Measurements from ENCODE around the gene CSTF3.
"Not testable (repeated sequence)": the region's sequence is repeated elsewhere in the genome, so short reads cannot be mapped to it uniquely, and the experiment has no call there.

CSTF3 gene

GRCh38 chr11:33072465-33072864, 88.8 kb downstream of the CSTF3 start:
- DNase-seq: no peak

- no peak for DNase-seq
Observed at GRCh38 chr11:33068611-33069340, 92.5 kb downstream of the CSTF3 start.

- DNase-seq: no peak
Observed at GRCh38 chr11:33067294-33067693, 94.0 kb downstream of the CSTF3 start.

GRCh38 chr11:33065445-33066178, 95.7 kb downstream of the CSTF3 start:
- DNase-seq: peak; percentile 79

GRCh38 chr11:33064866-33065265, 96.4 kb downstream of the CSTF3 start:
- DNase-seq: no peak

GRCh38 chr11:33064033-33064825, 97.1 kb downstream of the CSTF3 start:
- no peak for DNase-seq

GRCh38 chr11:33063326-33063881, 97.9 kb downstream of the CSTF3 start:
- DNase-seq: no peak

GRCh38 chr11:33062137-33062536, 99.1 kb downstream of the CSTF3 start:
- DNase-seq: no peak

GRCh38 chr11:33060271-33060670, 101.0 kb downstream of the CSTF3 start:
- DNase-seq: no peak

- DNase-seq: no peak
Observed at GRCh38 chr11:33059331-33060007, 101.8 kb downstream of the CSTF3 start.

GRCh38 chr11:33057284-33057683, 104.0 kb downstream of the CSTF3 start:
- no peak for DNase-seq

GRCh38 chr11:33055375-33055774, 105.9 kb downstream of the CSTF3 start:
- DNase-seq: no peak

GRCh38 chr11:33052231-33052630, 109.0 kb downstream of the CSTF3 start:
- no peak for DNase-seq

GRCh38 chr11:33049565-33050408, 111.5 kb downstream of the CSTF3 start:
- DNase-seq: not testable (repeated sequence)

- DNase-seq: not testable (repeated sequence)
Observed at GRCh38 chr11:33048701-33049100, 112.6 kb downstream of the CSTF3 start.

GRCh38 chr11:33045551-33046255, 115.6 kb downstream of the CSTF3 start:
- no peak for DNase-seq

- no peak for DNase-seq
Observed at GRCh38 chr11:33044285-33044756, 117.0 kb downstream of the CSTF3 start.

GRCh38 chr11:33043221-33043830, 118.0 kb downstream of the CSTF3 start:
- DNase-seq: no peak

GRCh38 chr11:33040862-33041453, 120.3 kb downstream of the CSTF3 start:
- no peak for DNase-seq

All from activated T-cell treated with anti-CD3 and anti-CD28 coated beads, Interleukin-2, amount 50 U/mL, for 1 hour (primary cell).